ENCODE measurements around the gene GEMIN8. TPM values are rescaled to one million over a fixed set of nuclear protein-coding genes. Genes with fewer than 3 reads are reported as not detected.
A peak's percentile ranks its signal among the peaks of the same experiment; 100 is the strongest.

The GEMIN8 gene, protein sequence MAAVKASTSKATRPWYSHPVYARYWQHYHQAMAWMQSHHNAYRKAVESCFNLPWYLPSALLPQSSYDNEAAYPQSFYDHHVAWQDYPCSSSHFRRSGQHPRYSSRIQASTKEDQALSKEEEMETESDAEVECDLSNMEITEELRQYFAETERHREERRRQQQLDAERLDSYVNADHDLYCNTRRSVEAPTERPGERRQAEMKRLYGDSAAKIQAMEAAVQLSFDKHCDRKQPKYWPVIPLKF
- polyA plus RNA-seq (ENCODE audit: insufficient read length in 4 of 4), result 10 to 100 TPM; 24.5 to 40.0 (median 34.5) TPM

DNA sequence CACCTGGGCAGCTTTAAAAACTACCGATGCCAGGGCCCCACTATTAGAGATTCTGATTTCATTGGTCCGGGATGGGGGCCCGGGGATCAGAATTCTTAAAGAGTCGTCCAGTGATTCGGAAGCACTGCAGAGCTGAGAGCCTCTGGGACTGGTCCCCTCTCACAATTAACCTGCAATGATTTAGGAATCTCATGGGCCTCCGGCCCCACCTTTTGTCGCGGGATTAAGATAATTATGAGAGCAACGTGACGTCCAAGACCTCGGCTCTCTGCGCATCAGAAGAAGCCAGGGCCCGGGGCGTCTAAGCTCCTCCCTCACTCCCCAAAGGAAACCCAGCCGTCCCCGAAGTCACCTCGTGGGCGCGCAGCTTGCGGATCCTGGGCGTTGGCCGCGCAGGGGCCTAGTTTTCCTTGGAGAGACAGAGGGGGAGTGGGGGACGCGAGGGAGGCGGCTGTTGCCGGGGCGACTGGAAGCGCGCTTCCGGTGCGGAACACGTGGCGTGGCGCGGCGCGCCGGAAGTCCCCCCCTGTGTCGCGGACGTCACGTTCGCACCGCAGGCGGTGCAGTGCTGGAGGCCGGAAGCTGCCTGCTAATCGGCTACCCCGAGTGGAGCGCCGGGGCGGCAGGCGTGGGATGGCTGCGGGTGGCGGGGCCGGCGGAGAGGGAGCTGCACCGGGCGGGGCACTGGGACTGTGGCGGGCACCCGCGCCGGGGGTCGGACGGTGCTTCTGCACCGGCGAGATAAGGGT, at the start of gene GEMIN8:
Gene GEMIN8, minus strand, starts transcription at position 468 of the 749 bp plus-strand sequence. CDS start 8,414 bp downstream, outside the sequence.
- DNase-seq (ENCODE audit: low read depth in 4 of 4, low spot score in 2 of 4), result peak in 3 of 4 donors; percentile 63 to 69 (median 65)

DNA sequence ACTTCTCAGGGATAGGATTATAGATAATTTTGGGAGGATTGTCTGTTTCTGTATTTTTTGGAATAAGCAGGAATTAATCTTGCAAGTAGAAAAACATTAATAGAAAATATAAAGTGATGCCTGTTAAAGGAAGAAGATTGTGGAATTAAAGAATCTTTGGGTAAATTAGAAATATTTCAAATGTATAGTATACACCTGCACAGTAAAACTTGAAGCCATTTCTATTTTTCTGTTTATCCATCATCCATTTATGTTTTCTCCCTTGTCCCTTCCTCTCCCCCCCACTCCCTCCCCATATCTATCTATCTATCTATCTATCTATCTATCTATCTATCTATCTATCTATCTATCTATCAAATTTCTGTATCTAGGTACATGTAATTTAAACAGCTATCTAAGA, 46.9 kb upstream of the GEMIN8 start:
- DNase-seq (ENCODE audit: low read depth in 4 of 4, low spot score in 2 of 4), result no peak

GRCh38 chrX:14073556-14073955, 43.9 kb upstream of the GEMIN8 start:
- peak in 2 of 4 donors; percentile 11 to 17 for DNase-seq (ENCODE audit: low read depth in 4 of 4, low spot score in 2 of 4)

DNA sequence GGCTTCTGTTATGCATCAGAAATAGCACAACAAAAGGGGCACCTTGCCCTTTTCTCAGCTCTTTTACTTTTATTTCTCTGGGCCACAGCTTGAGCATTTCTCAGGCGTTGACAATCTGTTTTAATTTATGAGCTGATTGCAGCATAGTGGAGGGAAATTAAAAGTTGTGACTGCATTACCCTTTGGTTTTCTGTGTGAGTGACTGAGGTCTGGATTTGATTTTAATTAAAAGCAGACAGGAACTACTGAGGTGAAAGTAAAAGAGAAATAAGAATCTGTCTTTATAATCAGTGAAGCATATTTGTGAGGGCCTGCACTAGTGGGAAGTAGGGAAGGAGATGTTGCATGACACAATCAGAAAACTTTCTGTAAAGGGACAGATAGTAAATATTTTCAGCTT, 43.4 kb upstream of the GEMIN8 start:
- peak in 1 of 4 donors; percentile 11 for DNase-seq (ENCODE audit: low read depth in 4 of 4, low spot score in 2 of 4)

- DNase-seq (ENCODE audit: low read depth in 4 of 4, low spot score in 2 of 4), result no peak
Measured at GRCh38 chrX:14065800-14066199, 36.1 kb upstream of the GEMIN8 start.

- no peak for DNase-seq (ENCODE audit: low read depth in 4 of 4, low spot score in 2 of 4)
Measured at GRCh38 chrX:14064626-14065432, 35.1 kb upstream of the GEMIN8 start.

GRCh38 chrX:14062524-14062923, 32.8 kb upstream of the GEMIN8 start:
- no peak for DNase-seq (ENCODE audit: low read depth in 4 of 4, low spot score in 2 of 4)

DNA sequence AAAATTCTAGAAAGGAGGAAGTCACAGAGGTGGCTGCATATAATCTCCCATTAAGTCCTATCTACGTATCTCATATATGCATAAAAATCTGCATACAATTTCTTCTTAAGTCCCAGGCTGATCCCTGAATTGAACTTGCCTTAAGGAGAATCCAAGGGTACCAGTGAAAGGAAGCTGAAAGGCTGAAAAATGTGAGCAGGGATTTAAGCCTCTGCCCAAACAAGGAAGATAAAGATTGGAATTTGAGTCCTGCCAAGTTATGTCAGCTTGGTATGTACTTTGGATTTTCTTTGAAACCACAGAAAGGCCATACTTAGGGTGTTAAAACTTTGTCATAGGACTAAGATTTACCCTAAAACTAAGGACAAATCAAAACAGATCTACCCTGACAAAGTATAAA, 26.5 kb upstream of the GEMIN8 start:
- DNase-seq (ENCODE audit: low read depth in 4 of 4, low spot score in 2 of 4), result no peak

- DNase-seq (ENCODE audit: low read depth in 4 of 4, low spot score in 2 of 4), result no peak
Measured at GRCh38 chrX:14051416-14051815, 21.7 kb upstream of the GEMIN8 start.

- no peak for DNase-seq (ENCODE audit: low read depth in 4 of 4, low spot score in 2 of 4)
Measured at GRCh38 chrX:14050709-14051108, 21.0 kb upstream of the GEMIN8 start.

GRCh38 chrX:14043209-14043608, 13.5 kb upstream of the GEMIN8 start:
- no peak for DNase-seq (ENCODE audit: low read depth in 4 of 4, low spot score in 2 of 4)

DNA sequence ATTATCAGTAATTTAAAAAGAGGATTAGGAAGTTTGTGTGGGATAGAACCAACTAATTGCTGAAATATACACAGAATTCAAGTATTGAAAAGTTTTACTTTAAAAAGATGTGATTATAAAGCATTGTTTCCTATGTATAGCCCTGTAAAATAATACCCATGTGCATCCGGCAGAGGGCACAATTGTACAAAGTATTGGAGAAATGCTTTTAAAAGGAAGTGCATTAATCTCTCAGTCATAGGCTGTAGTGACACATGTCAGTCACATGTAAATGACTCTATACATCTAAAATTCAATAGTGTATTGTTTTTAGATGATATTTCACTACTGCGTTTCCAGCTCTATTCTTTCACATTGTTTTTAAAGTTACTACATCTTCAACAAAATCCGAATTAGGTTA, 9.7 kb upstream of the GEMIN8 start:
- no peak for DNase-seq (ENCODE audit: low read depth in 4 of 4, low spot score in 2 of 4)

- DNase-seq (ENCODE audit: low read depth in 4 of 4, low spot score in 2 of 4), result no peak
Measured at GRCh38 chrX:14038375-14039085, 8.8 kb upstream of the GEMIN8 start.

- DNase-seq (ENCODE audit: low read depth in 4 of 4, low spot score in 2 of 4), result peak in 1 of 4 donors; percentile 18
Measured at GRCh38 chrX:14032406-14032805, 2.7 kb upstream of the GEMIN8 start.

GRCh38 chrX:14030174-14030530, 460 bp upstream of the GEMIN8 start:
- no peak for DNase-seq (ENCODE audit: low read depth in 4 of 4, low spot score in 2 of 4)

DNA sequence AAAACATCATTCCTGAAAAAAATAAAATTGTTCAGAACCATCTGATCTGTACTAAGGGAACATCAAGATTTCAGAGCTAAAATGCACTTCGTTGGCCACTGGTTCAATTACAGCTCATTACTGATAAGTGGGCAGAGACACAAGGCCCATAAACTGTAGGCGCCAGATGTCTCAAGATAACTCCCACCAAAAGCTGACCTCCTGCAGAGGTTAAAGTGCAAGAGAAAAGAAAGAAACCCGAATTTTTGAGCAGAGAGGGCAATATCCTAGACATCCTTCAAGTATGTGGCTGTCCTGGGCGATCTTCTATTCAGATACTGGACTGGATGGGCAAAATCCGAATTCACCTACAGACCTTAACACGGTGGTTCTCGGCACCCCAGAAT, 660 bp downstream of the GEMIN8 start:
- DNase-seq (ENCODE audit: low read depth in 4 of 4, low spot score in 2 of 4), result no peak

GRCh38 chrX:14028473-14028872, 1.2 kb downstream of the GEMIN8 start:
- DNase-seq (ENCODE audit: low read depth in 4 of 4, low spot score in 2 of 4), result no peak

- DNase-seq (ENCODE audit: low read depth in 4 of 4, low spot score in 2 of 4), result no peak
Measured at GRCh38 chrX:14027511-14028019, 2.1 kb downstream of the GEMIN8 start.

DNA sequence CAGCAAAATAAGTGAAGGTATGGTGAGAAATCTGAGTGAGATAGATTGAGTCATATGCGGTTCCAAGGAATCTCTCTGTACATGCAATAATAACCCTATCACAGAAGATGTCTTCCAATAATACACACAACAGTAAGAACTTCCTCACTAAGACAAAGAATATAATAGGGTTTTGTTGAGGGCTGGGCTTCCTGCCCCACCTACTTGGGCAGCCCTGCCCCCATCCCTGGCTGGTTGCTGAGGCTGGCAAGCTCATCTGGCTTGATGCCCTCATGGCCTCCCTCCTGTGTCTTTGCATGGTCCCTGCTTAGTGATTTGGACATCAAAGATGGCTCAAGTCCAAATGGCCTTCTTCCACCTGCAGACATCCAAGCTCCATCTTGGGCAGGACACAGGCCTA, 2.7 kb downstream of the GEMIN8 start:
- DNase-seq (ENCODE audit: low read depth in 4 of 4, low spot score in 2 of 4), result no peak

DNA sequence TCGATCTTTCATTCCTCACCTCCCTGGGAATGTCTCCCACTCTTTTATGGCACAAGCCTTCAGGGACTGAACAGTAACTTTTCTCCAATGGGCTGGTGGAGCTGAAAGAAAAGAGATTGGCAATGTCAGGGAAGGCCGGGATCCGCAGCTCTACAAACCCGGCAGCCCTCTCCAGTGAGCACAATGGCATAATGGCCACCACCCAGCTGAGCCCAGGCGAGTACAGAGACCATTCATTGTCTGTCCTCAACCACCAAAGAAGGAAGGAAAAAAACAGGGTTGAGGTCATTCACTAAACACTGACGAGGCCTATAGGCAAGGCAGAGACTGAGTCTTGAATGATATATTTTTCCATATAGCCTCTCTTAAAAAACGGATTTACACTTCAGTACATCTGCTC, 3.6 kb downstream of the GEMIN8 start:
- DNase-seq (ENCODE audit: low read depth in 4 of 4, low spot score in 2 of 4), result no peak

GRCh38 chrX:14022019-14022418, 7.7 kb downstream of the GEMIN8 start:
- no peak for DNase-seq (ENCODE audit: low read depth in 4 of 4, low spot score in 2 of 4)
